SU-DHL-6 (cell line): Measurements from ENCODE around the gene NCOA1.

Experiments used
- H2AFZ ChIP-seq: fragments of 200-600 bp; sonication (generic); 2 replicates; pipeline ENCODE4 v1.6.1; 2014; ENCODE audit warnings: low read depth, mild to moderate bottlenecking, moderate library complexity, mixed read lengths, antibody characterized with exemption, low read length; ENCODE audit not compliant: severe bottlenecking
- H3F3A ChIP-seq: fragments of 200-600 bp; shearing (Covaris generic); 2 replicates; pipeline ENCODE4 v1.6.0; 2016; ENCODE audit warnings: antibody characterized with exemption, mild to moderate bottlenecking; ENCODE audit not compliant: insufficient read depth
- H3K27ac ChIP-seq: fragments of 200-600 bp; sonication (generic); 2 replicates; pipeline ENCODE4 v1.5.1; 2016; ENCODE audit warnings: low read depth, mild to moderate bottlenecking, low read length, moderate library complexity, mixed read lengths
- H3K27me3 ChIP-seq: fragments of 200-600 bp; sonication (generic), shearing (Covaris generic); 2 replicates; pipeline ENCODE4 v1.6.0; 2014; ENCODE audit warnings: mild to moderate bottlenecking, low read length
- H3K36me3 ChIP-seq: fragments of 200-600 bp; sonication (generic); 2 replicates; pipeline ENCODE4 v1.6.1; 2014; ENCODE audit warnings: mild to moderate bottlenecking, low read length, mixed read lengths
- H3K4me2 ChIP-seq: fragments of 300-600, 200-600 bp; shearing (Covaris generic), sonication (generic); 2 replicates; pipeline ENCODE4 v1.6.0; 2014; ENCODE audit warnings: low read length, low read depth, mild to moderate bottlenecking; ENCODE audit not compliant: poor library complexity, severe bottlenecking
- H3K4me3 ChIP-seq: fragments of 200-600 bp; sonication (generic); 2 replicates; pipeline ENCODE4 v1.5.1; 2014; ENCODE audit warnings: antibody characterized with exemption, low read length, mild to moderate bottlenecking, mixed read lengths; ENCODE audit not compliant: insufficient read depth, poor library complexity, severe bottlenecking
- H3K79me2 ChIP-seq: fragments of 200-600 bp; sonication (generic); 2 replicates; pipeline ENCODE4 v1.6.1; 2014; ENCODE audit warnings: mild to moderate bottlenecking, low read length, moderate library complexity; ENCODE audit not compliant: insufficient read depth
- H3K9ac ChIP-seq: fragments of 200-600 bp; sonication (generic); 2 replicates; pipeline ENCODE4 v1.7.0; 2014; ENCODE audit warnings: mild to moderate bottlenecking, low read length
- H3K9me2 ChIP-seq: fragments of 200-600 bp; sonication (generic); replicated peaks from 2 replicates; pipeline ENCODE4 v1.6.1; 2014; ENCODE audit warnings: low read length; ENCODE audit not compliant: insufficient read depth
- H3K9me3 ChIP-seq: fragments of 200-600 bp; sonication (generic); 2 replicates; pipeline ENCODE4 v1.6.1; 2014; ENCODE audit warnings: low read length, mixed read lengths; ENCODE audit not compliant: insufficient read depth
- H4K20me1 ChIP-seq: fragments of 200-600 bp; sonication (generic); 2 replicates; pipeline ENCODE4 v1.6.1; 2014; ENCODE audit warnings: low read depth, mild to moderate bottlenecking, antibody characterized with exemption, low read length, moderate library complexity, mixed read lengths
- EZH2phosphoT487 ChIP-seq: fragments of 200-600 bp; sonication (generic), shearing (Covaris generic); conservative IDR thresholded peaks from 2 replicates; pipeline ENCODE4 v1.6.1; 2018; ENCODE audit warnings: mild to moderate bottlenecking, antibody characterized with exemption, low read length, moderate library complexity, mixed read lengths
- TF ChIP-seq, protein P1 (sequence below): fragments of 200-600 bp; sonication (generic); IDR thresholded peaks from one replicate; pipeline ENCODE4 v1.5.1; 2017; ENCODE audit warnings: antibody characterized with exemption, mild to moderate bottlenecking, low read length, moderate library complexity; ENCODE audit not compliant: insufficient read depth, poor library complexity, severe bottlenecking

NCOA1 gene

GRCh38 chr2:24766609-24767008 is 275.6 kb downstream of the NCOA1 start:
- Histone ChIP-seq H3K27me3 (no peaks in the 10 kb centered on the region), H3K9me2 (no peaks in the 10 kb centered on the region), H3K36me3 (no peaks in the 10 kb centered on the region), H2AFZ (no peak overlapping the region), H4K20me1 (no peaks in the 10 kb centered on the region), H3K4me3 (no peak overlapping the region), H3K79me2 (no peaks in the 10 kb centered on the region), H3K9ac (no peak overlapping the region), H3F3A (no peaks in the 10 kb centered on the region), H3K4me2 (no peak overlapping the region), H3K9me3 (no peaks in the 10 kb centered on the region), H3K27ac (no peak overlapping the region)
- TF ChIP-seq, protein P1, sequence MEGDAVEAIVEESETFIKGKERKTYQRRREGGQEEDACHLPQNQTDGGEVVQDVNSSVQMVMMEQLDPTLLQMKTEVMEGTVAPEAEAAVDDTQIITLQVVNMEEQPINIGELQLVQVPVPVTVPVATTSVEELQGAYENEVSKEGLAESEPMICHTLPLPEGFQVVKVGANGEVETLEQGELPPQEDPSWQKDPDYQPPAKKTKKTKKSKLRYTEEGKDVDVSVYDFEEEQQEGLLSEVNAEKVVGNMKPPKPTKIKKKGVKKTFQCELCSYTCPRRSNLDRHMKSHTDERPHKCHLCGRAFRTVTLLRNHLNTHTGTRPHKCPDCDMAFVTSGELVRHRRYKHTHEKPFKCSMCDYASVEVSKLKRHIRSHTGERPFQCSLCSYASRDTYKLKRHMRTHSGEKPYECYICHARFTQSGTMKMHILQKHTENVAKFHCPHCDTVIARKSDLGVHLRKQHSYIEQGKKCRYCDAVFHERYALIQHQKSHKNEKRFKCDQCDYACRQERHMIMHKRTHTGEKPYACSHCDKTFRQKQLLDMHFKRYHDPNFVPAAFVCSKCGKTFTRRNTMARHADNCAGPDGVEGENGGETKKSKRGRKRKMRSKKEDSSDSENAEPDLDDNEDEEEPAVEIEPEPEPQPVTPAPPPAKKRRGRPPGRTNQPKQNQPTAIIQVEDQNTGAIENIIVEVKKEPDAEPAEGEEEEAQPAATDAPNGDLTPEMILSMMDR, result no peak
- no peak for TF ChIP-seq EZH2phosphoT487

GRCh38 chr2:24768013-24768412 is 277.0 kb downstream of the NCOA1 start:
- Histone ChIP-seq H3K4me3 (no peak overlapping the region), H3K9me3 (no peaks in the 10 kb centered on the region), H4K20me1 (no peaks in the 10 kb centered on the region), H3K36me3 (no peaks in the 10 kb centered on the region), H2AFZ (no peak overlapping the region), H3K79me2 (no peaks in the 10 kb centered on the region), H3K27me3 (no peaks in the 10 kb centered on the region), H3K9ac (no peak overlapping the region), H3K4me2 (no peak overlapping the region), H3K27ac (no peak overlapping the region), H3K9me2 (no peaks in the 10 kb centered on the region), H3F3A (no peaks in the 10 kb centered on the region)
- TF ChIP-seq, protein P1, result no peak
- TF ChIP-seq EZH2phosphoT487, result no peak

DNA sequence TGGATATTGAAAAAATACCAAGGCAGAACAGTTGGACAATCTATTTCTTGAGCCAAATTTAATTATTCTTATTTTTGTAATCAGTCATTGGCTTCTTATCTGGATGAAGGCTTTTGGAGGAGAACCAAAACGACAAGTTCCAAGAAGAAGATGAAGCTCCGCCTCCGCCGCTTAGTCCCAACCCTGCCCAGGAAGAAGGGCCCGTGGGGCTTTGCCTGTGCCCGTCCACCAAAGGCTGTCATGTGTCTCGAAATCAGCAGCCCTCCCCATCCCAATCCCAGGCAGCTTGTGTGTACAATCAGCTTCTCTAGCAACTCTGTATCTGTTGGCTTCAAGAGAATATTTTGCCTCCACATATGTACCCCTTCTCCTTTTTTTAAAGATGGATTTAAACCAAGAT is 277.5 kb downstream of the NCOA1 start:
- Histone ChIP-seq H3K79me2 (no peaks in the 10 kb centered on the region), H3F3A (no peaks in the 10 kb centered on the region), H3K9ac (no peak overlapping the region), H3K36me3 (no peaks in the 10 kb centered on the region), H3K9me2 (no peaks in the 10 kb centered on the region), H4K20me1 (no peaks in the 10 kb centered on the region), H3K27ac (no peak overlapping the region), H3K4me2 (no peak overlapping the region), H3K9me3 (no peaks in the 10 kb centered on the region), H3K4me3 (no peak overlapping the region), H2AFZ (no peak overlapping the region), H3K27me3 (no peaks in the 10 kb centered on the region)
- TF ChIP-seq, protein P1, result no peak
- no peak for TF ChIP-seq EZH2phosphoT487

GRCh38 chr2:24771061-24771460 is 280.0 kb downstream of the NCOA1 start:
- Histone ChIP-seq H3K79me2 (no peaks in the 10 kb centered on the region), H3K9me2 (no peaks in the 10 kb centered on the region), H2AFZ (no peak overlapping the region), H3K4me3 (no peak overlapping the region), H4K20me1 (no peaks in the 10 kb centered on the region), H3K9me3 (no peaks in the 10 kb centered on the region), H3K36me3 (no peaks in the 10 kb centered on the region), H3F3A (no peaks in the 10 kb centered on the region), H3K27me3 (no peaks in the 10 kb centered on the region), H3K4me2 (no peak overlapping the region), H3K9ac (no peak overlapping the region), H3K27ac (no peak overlapping the region)
- TF ChIP-seq, protein P1, result no peak
- TF ChIP-seq EZH2phosphoT487, result no peak
